ENCODE results near the gene OR8D4. TPM values are rescaled to one million over a fixed set of nuclear protein-coding genes. Genes with fewer than 3 reads are reported as not detected.

The OR8D4 gene
- total and polyA plus RNA-seq, 3 experiments from 2014 or later = not detected

GRCh38 chr11:123943738-123944137 lies 41.8 kb downstream of the OR8D4 start, which contains the start of gene OR6T1:
Gene OR6T1, minus strand, starts transcription at chr11:123943838. Its CDS starts 0 bp downstream, at chr11:123943838.
- no peaks in the 10 kb centered on the region for H3K36me3 Mint-ChIP-seq
- POLR2A ChIA-PET = no interaction called here
- CTCF ChIA-PET = no interaction called here
- Histone ChIP-seq H3K27me3 (ENCODE audit: insufficient read depth, low read length, poor library complexity, severe bottlenecking) (no peaks in the 10 kb centered on the region), H3K9me3 (ENCODE audit: low read length) (no peaks in the 10 kb centered on the region), H3K4me3 (ENCODE audit: low read length) (no peak within 1 kb of the TSS), H3K27ac (ENCODE audit: low read depth, low read length) (no peak within 1 kb of the TSS), H3K4me1 (ENCODE audit: insufficient read depth, low read length) (no peaks in the 10 kb centered on the region), H3K36me3 (ENCODE audit: insufficient read depth, low read length) (no peaks in the 10 kb centered on the region)
- H3K9me3 Mint-ChIP-seq = peaks cover 0 to 2% (median 0%) of the 10 kb centered on the region in 5 donors
- no peak for DNase-seq
- no peaks in the 10 kb centered on the region for H3K4me1 Mint-ChIP-seq
- no peak within 1 kb of the TSS for H3K27ac Mint-ChIP-seq
- peaks cover 0 to 5% of the 10 kb centered on the region in 2 donors for H3K27me3 Mint-ChIP-seq
- H3K4me3 Mint-ChIP-seq = no peak within 1 kb of the TSS

DNA sequence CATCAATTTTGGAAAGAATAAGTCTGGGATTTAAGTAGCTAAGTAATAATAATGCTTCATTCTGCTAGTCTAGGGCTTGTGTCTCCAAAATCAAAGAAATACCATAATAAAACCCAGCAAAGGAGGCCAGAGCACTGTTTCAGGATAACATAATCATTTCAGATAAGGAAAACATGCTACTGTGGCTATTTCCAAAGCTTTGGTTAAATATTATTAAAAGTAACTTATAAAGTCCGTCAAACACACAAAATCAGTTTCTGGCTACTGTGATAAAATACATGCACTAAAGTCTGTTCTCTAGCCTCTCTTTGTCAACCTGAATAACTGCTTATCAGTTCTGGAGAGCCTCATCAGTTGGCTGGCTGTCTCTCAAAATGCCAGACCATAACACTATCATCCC lies 43.2 kb downstream of the OR8D4 start:
- no peak for DNase-seq
- Histone ChIP-seq H3K27ac (ENCODE audit: low read depth, low read length) (no peak overlapping the region), H3K4me3 (ENCODE audit: low read length) (no peak overlapping the region), H3K9me3 (ENCODE audit: low read length) (no peaks in the 10 kb centered on the region), H3K27me3 (ENCODE audit: insufficient read depth, low read length, poor library complexity, severe bottlenecking) (no peaks in the 10 kb centered on the region), H3K36me3 (ENCODE audit: insufficient read depth, low read length) (no peaks in the 10 kb centered on the region), H3K4me1 (ENCODE audit: insufficient read depth, low read length) (no peaks in the 10 kb centered on the region)
- no peaks in the 10 kb centered on the region for H3K4me1 Mint-ChIP-seq
- ChIA-PET CTCF (no interaction called here), POLR2A (no interaction called here)
- no peaks in the 10 kb centered on the region for H3K36me3 Mint-ChIP-seq
- H3K27ac Mint-ChIP-seq = no peak overlapping the region
- peaks cover 0 to 2% of the 10 kb centered on the region in 2 donors for H3K27me3 Mint-ChIP-seq
- no peak overlapping the region for H3K4me3 Mint-ChIP-seq
- peaks cover 0 to 2% (median 0%) of the 10 kb centered on the region in 5 donors for H3K9me3 Mint-ChIP-seq

- CTCF ChIA-PET = no interaction called here
- H3K36me3 ChIP-seq (ENCODE audit: insufficient read depth, low read length) = no peaks in the 10 kb centered on the region
- Mint-ChIP-seq H3K9me3 (peaks cover 6 to 21% (median 11%) of the 10 kb centered on the region in 5 donors), H3K27ac (no peak overlapping the region), H3K4me3 (no peak overlapping the region), H3K27me3 (peaks cover 0 to 1% of the 10 kb centered on the region in 2 donors), H3K36me3 (no peaks in the 10 kb centered on the region), H3K4me1 (no peaks in the 10 kb centered on the region)
- no peak overlapping the region for H3K4me3 ChIP-seq (ENCODE audit: low read length)
- POLR2A ChIA-PET = no interaction called here
- no peak for DNase-seq
- H3K9me3 ChIP-seq (ENCODE audit: low read length) = no peaks in the 10 kb centered on the region
- no peak overlapping the region for H3K27ac ChIP-seq (ENCODE audit: low read depth, low read length)
- no peaks in the 10 kb centered on the region for H3K4me1 ChIP-seq (ENCODE audit: insufficient read depth, low read length)
- H3K27me3 ChIP-seq (ENCODE audit: insufficient read depth, low read length, poor library complexity, severe bottlenecking) = no peaks in the 10 kb centered on the region
Measured at GRCh38 chr11:123956752-123957151, 54.8 kb downstream of the OR8D4 start.

Other genes starting within 250 kb of the OR8D4 start
- gene SCN3B, start 247.5 kb upstream of the OR8D4 start, total RNA-seq = not detected
- 0.22 TPM for gene SCN3B, start 247.5 kb upstream of the OR8D4 start, polyA plus RNA-seq
- gene ZNF202, start 160.5 kb upstream of the OR8D4 start, total RNA-seq = 10 to 100 TPM; 16.6 to 18.4 TPM
- gene ZNF202, start 160.5 kb upstream of the OR8D4 start, polyA plus RNA-seq = 9.7 TPM
- not detected for gene OR6X1, start 147.6 kb upstream of the OR8D4 start, total RNA-seq
- not detected for gene OR6X1, start 147.6 kb upstream of the OR8D4 start, polyA plus RNA-seq
- not detected for gene OR6M1, start 95.8 kb upstream of the OR8D4 start, total RNA-seq
- gene OR6M1, start 95.8 kb upstream of the OR8D4 start, polyA plus RNA-seq = not detected
- not detected for gene TMEM225, start 16.5 kb upstream of the OR8D4 start, total RNA-seq
- not detected for gene TMEM225, start 16.5 kb upstream of the OR8D4 start, polyA plus RNA-seq
- gene OR4D5, start 37.5 kb downstream of the OR8D4 start, total RNA-seq = not detected
- gene OR4D5, start 37.5 kb downstream of the OR8D4 start, polyA plus RNA-seq = not detected
- not detected for gene OR6T1, start 41.7 kb downstream of the OR8D4 start, total RNA-seq
- not detected for gene OR6T1, start 41.7 kb downstream of the OR8D4 start, polyA plus RNA-seq
- gene OR10S1, start 75.6 kb downstream of the OR8D4 start, total RNA-seq = not detected
- not detected for gene OR10S1, start 75.6 kb downstream of the OR8D4 start, polyA plus RNA-seq
- not detected for gene OR10G6, start 93.0 kb downstream of the OR8D4 start, total RNA-seq
- gene OR10G6, start 93.0 kb downstream of the OR8D4 start, polyA plus RNA-seq = not detected
- not detected for gene OR10G4, start 110.8 kb downstream of the OR8D4 start, total RNA-seq
- gene OR10G4, start 110.8 kb downstream of the OR8D4 start, polyA plus RNA-seq = not detected
- gene OR10G9, start 120.8 kb downstream of the OR8D4 start, total RNA-seq = not detected
- not detected for gene OR10G9, start 120.8 kb downstream of the OR8D4 start, polyA plus RNA-seq
- gene OR10G8, start 124.6 kb downstream of the OR8D4 start, total RNA-seq = not detected
- not detected for gene OR10G8, start 124.6 kb downstream of the OR8D4 start, polyA plus RNA-seq
- not detected for gene OR10G7, start 139.2 kb downstream of the OR8D4 start, total RNA-seq
- not detected for gene OR10G7, start 139.2 kb downstream of the OR8D4 start, polyA plus RNA-seq
- 1 to 10 TPM; 2.9 to 3.3 TPM for gene VWA5A, start 213.3 kb downstream of the OR8D4 start, total RNA-seq
- 5.3 TPM for gene VWA5A, start 213.3 kb downstream of the OR8D4 start, polyA plus RNA-seq